Ovary (tissue), 9 donors: ENCODE data around the gene CAMTA1. TPM values are rescaled to one million over a fixed set of nuclear protein-coding genes. Genes with fewer than 3 reads are reported as not detected.
A peak's percentile ranks its signal among the peaks of the same experiment; 100 is the strongest.

ENCODE experiments used
- DNase-seq, 5 donors: peaks; one replicate each; pipeline ENCODE4 v3.0.0-alpha.2; 2019 to 2020
- H3K27ac ChIP-seq, 2 donors: fragments of 200-600 bp; one replicate each; pipeline versions ENCODE4 v1.5.1 to v1.8.0; 2019 to 2022
- H3K27me3 ChIP-seq: fragments of 200-600 bp; one replicate; pipeline ENCODE4 v1.8.0; 2022
- H3K36me3 ChIP-seq: fragments of 200-600 bp; sonication (generic); one replicate; pipeline ENCODE4 v1.5.1; 2019
- H3K4me1 ChIP-seq: one replicate; pipeline ENCODE4 v1.8.1; 2013; ENCODE audit warnings: mild to moderate bottlenecking, moderate library complexity; ENCODE audit not compliant: insufficient read depth
- H3K4me3 ChIP-seq: fragments of 200-600 bp; sonication (generic); one replicate; pipeline ENCODE4 v1.5.1; 2017
- H3K9me3 ChIP-seq, 2 donors: fragments of 200-600 bp in 1 of 2; sonication (generic) in 1 of 2; one replicate each; pipeline versions ENCODE4 v1.5.1 to v1.8.1; 2013 to 2019; ENCODE audit warnings: mild to moderate bottlenecking in 1 of 2, moderate library complexity in 1 of 2
- EP300 ChIP-seq: sonication (generic); formaldehyde crosslinking; IDR thresholded peaks from one replicate; pipeline ENCODE4 v1.6.1; 2017; ENCODE audit warnings: antibody characterized with exemption
- POLR2A ChIP-seq: fragments of 450-650 bp; IDR thresholded peaks from one replicate; pipeline ENCODE4 v1.6.1; 2017; ENCODE audit warnings: antibody characterized with exemption, mild to moderate bottlenecking, moderate library complexity
- WGBS, 3 donors: extraction: QIAGEN DNeasy Blood & Tissue Kit in 1 of 3; methylation state at CpG; one replicate each; pipeline versions ENCODE4 v1.1.5 to v1.1.7; 2013 to 2017; 5-methylcytosine and 5-hydroxymethylcytosine counted together
- intact Hi-C, 4 donors: fragments of 100-400 bp; cut with DNase I; formaldehyde crosslinking; loops; one replicate each; pipeline versions ENCODE4 v1.11.0 to v1.15.1; 2022 to 2023
- polyA plus RNA-seq, 2 donors: library from polyadenylated mRNA; stranded (reverse); fragments of 200-250 nt in 1 of 2; fragments of 350-450 nt in 1 of 2; fragmentation: Illumina TruSeq in 1 of 2; extraction: RNeasy Lipid Tissue Mini Kit (QIAGEN cat#74804) in 1 of 2; gene quantifications; one replicate each; pipeline ENCODE4 v1.2.3, GENCODE V29; 2013 to 2014
- total RNA-seq, 7 donors: library from RNA; depleted of rRNA in 2 of 7; stranded (reverse); fragments of >200 nt in 2 of 7; fragmentation: NEBNext Ultra II Directional in 3 of 7; extraction: Animal tissue kit (Norgen Biotek cat#: 25700) in 3 of 7; gene quantifications; one replicate each; pipeline versions ENCODE4 v1.1.0 to v1.2.4, GENCODE V29; 2016 to 2023
- TF ChIP-seq, protein P1 (sequence below), 3 donors: fragments of 450-650 bp in 2 of 3; fragments of 200-600 bp in 1 of 3; IDR thresholded peaks; one replicate each; pipeline versions ENCODE4 v1.5.1 to v1.8.0; 2016 to 2022; ENCODE audit warnings: antibody characterized with exemption in 3 of 3, mild to moderate bottlenecking in 1 of 3
- donor health status: DM: no; HTN: no; CAD: no; lungs with moderate emphysema.
- donor health status: DM: no; HTN: no; CAD: no.
- donor health status: Bipolar disorder and iron deficiency.
- donor health status: DM: yes; HTN: yes; CAD: no.
- donor health status: DM: no; HTN: no; CAD: no.
- donor health status: DM: yes; HTN: yes; CAD: no.

Gene CAMTA1
- total and polyA plus RNA-seq, 9 donors: 51.1 to 150 (median 67.4) TPM

GRCh38 chr1:7560601-7561181 is 775.4 kb downstream of the CAMTA1 start:
- intact Hi-C loops: no loop called here
- 89 to 95% (median 94%) methylated on average over 15 of the region's 15 CpGs for WGBS, 3 donors
- peak in 1 of 5 donors; percentile 19 for DNase-seq
- H3K27me3 ChIP-seq: no peaks in the 10 kb centered on the region
- no peak overlapping the region for H3K27ac ChIP-seq
- no peaks in the 10 kb centered on the region for H3K9me3 ChIP-seq
- peaks cover 7% of the 10 kb centered on the region for H3K4me1 ChIP-seq
- TF ChIP-seq, protein P1, sequence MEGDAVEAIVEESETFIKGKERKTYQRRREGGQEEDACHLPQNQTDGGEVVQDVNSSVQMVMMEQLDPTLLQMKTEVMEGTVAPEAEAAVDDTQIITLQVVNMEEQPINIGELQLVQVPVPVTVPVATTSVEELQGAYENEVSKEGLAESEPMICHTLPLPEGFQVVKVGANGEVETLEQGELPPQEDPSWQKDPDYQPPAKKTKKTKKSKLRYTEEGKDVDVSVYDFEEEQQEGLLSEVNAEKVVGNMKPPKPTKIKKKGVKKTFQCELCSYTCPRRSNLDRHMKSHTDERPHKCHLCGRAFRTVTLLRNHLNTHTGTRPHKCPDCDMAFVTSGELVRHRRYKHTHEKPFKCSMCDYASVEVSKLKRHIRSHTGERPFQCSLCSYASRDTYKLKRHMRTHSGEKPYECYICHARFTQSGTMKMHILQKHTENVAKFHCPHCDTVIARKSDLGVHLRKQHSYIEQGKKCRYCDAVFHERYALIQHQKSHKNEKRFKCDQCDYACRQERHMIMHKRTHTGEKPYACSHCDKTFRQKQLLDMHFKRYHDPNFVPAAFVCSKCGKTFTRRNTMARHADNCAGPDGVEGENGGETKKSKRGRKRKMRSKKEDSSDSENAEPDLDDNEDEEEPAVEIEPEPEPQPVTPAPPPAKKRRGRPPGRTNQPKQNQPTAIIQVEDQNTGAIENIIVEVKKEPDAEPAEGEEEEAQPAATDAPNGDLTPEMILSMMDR (IDR thresholded peaks at IDR 0.05): no peak
- TF ChIP-seq EP300 (no peak), POLR2A (no peak)
- H3K4me3 ChIP-seq: no peak overlapping the region
- no peaks in the 10 kb centered on the region for H3K36me3 ChIP-seq

GRCh38 chr1:7561331-7561921 is 776.2 kb downstream of the CAMTA1 start:
- WGBS, 3 donors: 80 to 86% (median 85%) methylated on average over 16 of the region's 16 CpGs
- no peak for DNase-seq
- intact Hi-C loops: no loop called here

GRCh38 chr1:7561936-7562728 is 776.9 kb downstream of the CAMTA1 start:
- Histone ChIP-seq H3K4me1 (peaks cover 7% of the 10 kb centered on the region), H3K27me3 (no peaks in the 10 kb centered on the region), H3K27ac (no peak overlapping the region), H3K4me3 (no peak overlapping the region), H3K36me3 (no peaks in the 10 kb centered on the region), H3K9me3 (no peaks in the 10 kb centered on the region)
- DNase-seq: peak in 1 of 5 donors; percentile 7
- intact Hi-C loops: no loop called here
- TF ChIP-seq EP300: no peak
- no peak for TF ChIP-seq POLR2A
- TF ChIP-seq, protein P1 (IDR thresholded peaks at IDR 0.05): no peak
- WGBS, 3 donors: 89 to 93% (median 90%) methylated on average over 26 of the region's 26 CpGs

More at GRCh38 chr1:7561331-7561921, 776.2 kb downstream of the CAMTA1 start:
- no peaks in the 10 kb centered on the region for H3K9me3 ChIP-seq
- H3K4me3 ChIP-seq: no peak overlapping the region
- no peaks in the 10 kb centered on the region for H3K36me3 ChIP-seq
- no peaks in the 10 kb centered on the region for H3K27me3 ChIP-seq
- TF ChIP-seq POLR2A (no peak), EP300 (no peak)
- TF ChIP-seq, protein P1 (IDR thresholded peaks at IDR 0.05): no peak
- H3K4me1 ChIP-seq: peaks cover 7% of the 10 kb centered on the region
- H3K27ac ChIP-seq: no peak overlapping the region

DNA sequence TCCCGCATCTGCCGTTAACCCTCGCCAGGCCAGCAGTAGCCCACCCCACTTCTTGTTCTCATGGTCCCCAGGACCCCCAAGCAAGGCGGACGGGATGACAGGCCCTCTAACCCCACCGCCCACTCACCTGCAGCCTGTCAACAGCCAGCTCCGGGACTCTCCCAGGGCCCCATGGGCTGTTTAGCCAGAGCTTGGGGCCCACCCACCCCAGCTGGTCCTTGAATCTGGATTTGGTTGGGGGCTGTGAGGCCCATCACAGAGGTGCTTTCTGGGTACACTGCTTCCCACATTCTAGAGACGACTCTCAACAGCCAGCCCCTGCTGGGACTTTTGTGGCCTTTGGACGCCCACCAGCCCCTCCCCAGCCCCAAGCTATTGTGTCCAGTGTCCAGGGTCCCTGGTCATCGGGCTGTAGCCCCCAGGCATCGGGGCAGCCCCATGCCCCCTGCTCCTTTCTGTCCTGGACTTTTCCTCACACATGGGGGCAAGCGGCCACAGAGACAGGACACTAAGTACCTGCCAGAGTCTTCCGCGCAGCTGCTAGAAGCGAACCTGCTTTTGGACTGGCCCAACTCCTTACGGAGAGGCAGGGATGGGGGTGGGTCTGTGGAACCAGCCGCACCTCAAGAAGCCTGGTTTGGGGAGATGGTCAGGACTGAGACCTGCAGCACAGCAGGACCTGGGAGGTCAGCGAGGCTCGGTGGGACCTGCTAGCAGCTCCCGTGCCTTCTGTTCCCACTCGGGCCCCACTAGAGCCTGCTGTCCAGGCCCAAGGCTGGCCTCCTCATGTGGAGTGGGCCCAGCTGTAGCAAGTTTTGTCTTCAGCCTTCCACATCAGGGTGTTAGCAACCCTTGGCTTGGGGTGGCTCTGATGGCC is 777.7 kb downstream of the CAMTA1 start:
- no peaks in the 10 kb centered on the region for H3K9me3 ChIP-seq
- H3K4me3 ChIP-seq: no peak overlapping the region
- peak in 1 of 5 donors; percentile 27 for DNase-seq
- intact Hi-C loops: no loop called here
- H3K4me1 ChIP-seq: peaks cover 3% of the 10 kb centered on the region
- TF ChIP-seq EP300 (no peak), POLR2A (no peak)
- TF ChIP-seq, protein P1 (IDR thresholded peaks at IDR 0.05): no peak
- 89 to 94% (median 92%) methylated on average over 21 of the region's 21 CpGs for WGBS, 3 donors
- no peaks in the 10 kb centered on the region for H3K27me3 ChIP-seq
- no peaks in the 10 kb centered on the region for H3K36me3 ChIP-seq
- no peak overlapping the region for H3K27ac ChIP-seq
